Right lobe of liver (tissue), 6 donors: ENCODE data around the gene RGS11. TPM values are rescaled to one million over a fixed set of nuclear protein-coding genes. Genes with fewer than 3 reads are reported as not detected.

Source experiments
- ATAC-seq, 4 donors: fragments of 200-7000 bp; cut with Tn5 transposase; one replicate each; pipeline ENCODE4 v1.9.1; 2020; ENCODE audit warnings: mild to moderate bottlenecking in 4 of 4, moderate library complexity in 4 of 4
- DNase-seq, 3 donors: peaks; one replicate each; pipeline ENCODE4 v3.0.0-alpha.2; 2020
- H3K27ac ChIP-seq, 3 donors: fragments of 200-600 bp; one replicate each; pipeline ENCODE4 v1.8.0; 2022
- H3K27me3 ChIP-seq, 2 donors: fragments of 200-600 bp; one replicate each; pipeline ENCODE4 v1.8.0; 2022
- H3K36me3 ChIP-seq, 4 donors: fragments of 200-600 bp; sonication (generic) in 1 of 4; one replicate each; pipeline versions ENCODE4 v1.5.1 to v1.8.0; 2017 to 2022; ENCODE audit warnings: control low read depth in 1 of 4
- H3K4me1 ChIP-seq, 4 donors: fragments of 200-600 bp; sonication (generic) in 1 of 4; one replicate each; pipeline versions ENCODE4 v1.5.1 to v1.8.0; 2017 to 2022; ENCODE audit warnings: control low read depth in 1 of 4
- H3K4me3 ChIP-seq, 3 donors: fragments of 200-600 bp; one replicate each; pipeline ENCODE4 v1.8.0; 2022
- H3K9me3 ChIP-seq, 4 donors: fragments of 200-600 bp; sonication (generic) in 1 of 4; one replicate each; pipeline versions ENCODE4 v1.5.1 to v1.8.0; 2017 to 2022; ENCODE audit warnings: control low read depth in 1 of 4
- CTCF ChIP-seq, 4 donors: fragments of 200-600 bp in 3 of 4; fragments of 450-650 bp in 1 of 4; IDR thresholded peaks; one replicate each; pipeline versions ENCODE4 v1.5.1 to v1.8.0; 2016 to 2022; ENCODE audit warnings: antibody characterized with exemption in 4 of 4, mild to moderate bottlenecking in 2 of 4
- POLR2A ChIP-seq: fragments of 450-650 bp; IDR thresholded peaks from one replicate; pipeline ENCODE4 v1.6.1; 2017; ENCODE audit warnings: antibody characterized with exemption, mild to moderate bottlenecking
- WGBS: methylation state at CpG from one replicate; pipeline ENCODE4 v1.1.6; 2018; ENCODE audit warnings: low coverage, low lambda C conversion rate; ENCODE audit not compliant: insufficient coverage; ENCODE audit errors: missing lambda C conversion rate; 5-methylcytosine and 5-hydroxymethylcytosine counted together
- intact Hi-C, 2 donors: fragments of 100-400 bp; cut with DNase I; formaldehyde crosslinking; loops; one replicate each; pipeline versions ENCODE4 v1.11.2 to v1.14.1; 2022
- total RNA-seq, 6 experiments: library from RNA; depleted of rRNA in 2 of 6; stranded (reverse); fragments of >200 nt in 2 of 6; fragmentation: NEBNext Ultra II Directional in 3 of 6; extraction: Animal tissue kit (Norgen Biotek cat#: 25700) in 3 of 6; gene quantifications; one replicate each; pipeline versions ENCODE4 v1.1.0 to v1.2.4, GENCODE V29; 2016 to 2023
- donor health status: DM: no; HTN: yes; CAD: no.
- donor health status: DM: no; HTN: no; CAD: no.
- donor health status: DM: no; HTN: no; CAD: no.
- donor health status: DM: no; HTN: yes; CAD: no.
- donor health status: DM: no; HTN: yes; CAD: no.

Gene RGS11
- total RNA-seq, 6 experiments from 2014 or later: 0.37 to 1.3 (median 0.80) TPM

GRCh38 chr16:286491-287297, 10.9 kb upstream of the RGS11 start:
- intact Hi-C loops: no loop called here
- no peak overlapping the region for H3K27ac ChIP-seq
- no peak for DNase-seq

GRCh38 chr16:285146-286055, 9.7 kb upstream of the RGS11 start:
- H3K27me3 ChIP-seq: peaks cover 0 to 10% of the 10 kb centered on the region in 2 donors
- H3K36me3 ChIP-seq: no peaks in the 10 kb centered on the region
- 96% methylated on average over 18 of the region's 48 CpGs for WGBS
- no peak overlapping the region for H3K4me3 ChIP-seq
- H3K27ac ChIP-seq: no peak overlapping the region
- DNase-seq: no peak
- intact Hi-C loops: no loop called here
- no peaks in the 10 kb centered on the region for H3K4me1 ChIP-seq
- H3K9me3 ChIP-seq: no peaks in the 10 kb centered on the region
- no peak for TF ChIP-seq CTCF (IDR thresholded peaks at IDR 0.05)
- no peak for TF ChIP-seq POLR2A
- ATAC-seq: no peak

More at GRCh38 chr16:286491-287297, 10.9 kb upstream of the RGS11 start:
- no peak for TF ChIP-seq POLR2A
- no peak for TF ChIP-seq CTCF (IDR thresholded peaks at IDR 0.05)
- Histone ChIP-seq H3K9me3 (no peaks in the 10 kb centered on the region), H3K36me3 (no peaks in the 10 kb centered on the region), H3K4me1 (no peaks in the 10 kb centered on the region), H3K4me3 (no peak overlapping the region), H3K27me3 (no peaks in the 10 kb centered on the region)
- no peak for ATAC-seq
- 93% methylated on average over 2 of the region's 22 CpGs for WGBS

- no peak for TF ChIP-seq POLR2A
- Histone ChIP-seq H3K27ac (no peak overlapping the region), H3K9me3 (no peaks in the 10 kb centered on the region), H3K4me1 (no peaks in the 10 kb centered on the region), H3K27me3 (peaks cover 0 to 16% of the 10 kb centered on the region in 2 donors), H3K4me3 (no peak overlapping the region), H3K36me3 (no peaks in the 10 kb centered on the region)
- ATAC-seq (no peak), DNase-seq (no peak)
- intact Hi-C loops: no loop called here
- 80% methylated on average over 1 of the region's 52 CpGs for WGBS
Measured at GRCh38 chr16:284204-285120, 8.7 kb upstream of the RGS11 start.

- TF ChIP-seq POLR2A: no peak
- TF ChIP-seq CTCF (IDR thresholded peaks at IDR 0.05): no peak
- ATAC-seq (no peak), DNase-seq (no peak)
- Histone ChIP-seq H3K36me3 (no peaks in the 10 kb centered on the region), H3K4me1 (no peaks in the 10 kb centered on the region), H3K4me3 (no peak within 1 kb of the TSS), H3K27ac (no peak within 1 kb of the TSS), H3K9me3 (no peaks in the 10 kb centered on the region), H3K27me3 (peaks cover 0 to 18% of the 10 kb centered on the region in 2 donors)
- WGBS: 45% methylated on average over 6 of the region's 25 CpGs
- intact Hi-C loops: no loop called here
Measured at GRCh38 chr16:283033-283805, 7.5 kb upstream of the RGS11 start, which contains the start of gene PDIA2. TSS of gene PDIA2 (plus strand) at chr16:283164. CDS start at chr16:283170, 6 bp downstream.
